ENCODE results near the gene SDR42E2.

SDR42E2 gene

GRCh38 chr16:22151246-22151998, 10.9 kb upstream of the SDR42E2 start:
- TF ChIP-seq ZBTB6 (tag by site-specific recombination; IDR thresholded peaks at IDR 0.05) (no peak), ZNF645 (tag by site-specific recombination; IDR thresholded peaks at IDR 0.05) (no peak), ZNF514 (tag by site-specific recombination; IDR thresholded peaks at IDR 0.05) (no peak), PRDM10 (tag by site-specific recombination; IDR thresholded peaks at IDR 0.05) (no peak), ZNF626 (tag by site-specific recombination; IDR thresholded peaks at IDR 0.05) (no peak), ZNF266 (tag by site-specific recombination; IDR thresholded peaks at IDR 0.05; ENCODE audit: low read depth) (no peak), ZNF555 (tag by site-specific recombination; conservative IDR thresholded peaks at IDR 0.05) (no peak), ZNF530 (tag by site-specific recombination; IDR thresholded peaks at IDR 0.05; ENCODE audit: low read depth) (no peak)
- no peak overlapping the region for H3K27ac ChIP-seq (ENCODE audit: extremely low read depth, low read depth, low read length)
- no peaks in the 10 kb centered on the region for H3K9me3 ChIP-seq (ENCODE audit: control insufficient read depth, insufficient read depth, low read depth, low read length)
- H3K4me3 ChIP-seq (ENCODE audit: low read depth, low read length) = no peak overlapping the region
- ChIA-PET CTCF (interaction anchor here (0.6 to 1.6 kb wide), 2 partner anchors 10 to 443 kb away, joined by 4 to 9 read pairs; no protein-coding TSS in a partner anchor), POLR2A (no interaction called here)
- no peaks in the 10 kb centered on the region for H3K36me3 ChIP-seq (ENCODE audit: control insufficient read depth in 2 of 2, insufficient read depth in 1 of 2, low read length in 2 of 2)
- H3K4me1 ChIP-seq (ENCODE audit: control insufficient read depth, insufficient read depth, low read length) = no peaks in the 10 kb centered on the region

GRCh38 chr16:22152316-22152715, 10.0 kb upstream of the SDR42E2 start:
- TF ChIP-seq ZNF132 (tag by site-specific recombination; IDR thresholded peaks at IDR 0.05; ENCODE audit: borderline replicate concordance) (no peak), WT1 (tag by site-specific recombination; IDR thresholded peaks at IDR 0.05) (no peak), ZNF174 (tag by site-specific recombination; IDR thresholded peaks at IDR 0.05) (no peak), ZNF747 (tag by site-specific recombination; IDR thresholded peaks at IDR 0.05) (no peak), TCF7L2 (IDR thresholded peaks at IDR 0.05; ENCODE audit: borderline replicate concordance, low read depth, low read length) (no peak), ZNF146 (tag by site-specific recombination; IDR thresholded peaks at IDR 0.05) (no peak), KLF7 (tag by site-specific recombination; IDR thresholded peaks at IDR 0.05; ENCODE audit: borderline replicate concordance) (no peak), ZNF558 (tag by site-specific recombination; IDR thresholded peaks at IDR 0.05) (no peak), ATF2 (tag by site-specific recombination; IDR thresholded peaks at IDR 0.05; ENCODE audit: low read depth) (no peak), ZNF548 (tag by site-specific recombination; IDR thresholded peaks at IDR 0.05) (no peak), RBAK (tag by site-specific recombination; IDR thresholded peaks at IDR 0.05) (no peak), ZSCAN30 (tag by site-specific recombination; IDR thresholded peaks at IDR 0.05) (no peak), ZNF202 (tag by site-specific recombination; IDR thresholded peaks at IDR 0.05; ENCODE audit: borderline replicate concordance) (no peak), ZNF157 (tag by site-specific recombination; IDR thresholded peaks at IDR 0.05) (no peak), ZNF639 (tag by site-specific recombination; IDR thresholded peaks at IDR 0.05) (no peak), ZNF341 (tag by site-specific recombination; IDR thresholded peaks at IDR 0.05; ENCODE audit: low read depth) (no peak), ZNF404 (tag by site-specific recombination; IDR thresholded peaks at IDR 0.05) (no peak), ZNF266 (tag by site-specific recombination; IDR thresholded peaks at IDR 0.05; ENCODE audit: low read depth) (no peak), ZNF114 (tag by site-specific recombination; IDR thresholded peaks at IDR 0.05) (no peak)
- no peaks in the 10 kb centered on the region for H3K9me3 ChIP-seq (ENCODE audit: control insufficient read depth, insufficient read depth, low read depth, low read length)
- no peaks in the 10 kb centered on the region for H3K4me1 ChIP-seq (ENCODE audit: control insufficient read depth, insufficient read depth, low read length)
- no peak overlapping the region for H3K27ac ChIP-seq (ENCODE audit: extremely low read depth, low read depth, low read length)
- no peaks in the 10 kb centered on the region for H3K36me3 ChIP-seq (ENCODE audit: control insufficient read depth in 2 of 2, insufficient read depth in 1 of 2, low read length in 2 of 2)
- ChIA-PET POLR2A (no interaction called here), CTCF (no interaction called here)
- no peak overlapping the region for H3K4me3 ChIP-seq (ENCODE audit: low read depth, low read length)

All from HEK293 (cell line).